ENCODE results near the gene KY.

Gene KY

GRCh38 chr3:134630506-134630905 is 20.3 kb downstream of the KY start:
- Histone ChIP-seq H3K4me3 (ENCODE audit: insufficient read depth in 1 of 2, low read depth in 1 of 2, low read length in 2 of 2) (no peak overlapping the region), H3K4ac (ENCODE audit: low read depth in 1 of 2, low read length in 2 of 2) (no peak overlapping the region), H2BK12ac (ENCODE audit: low read length in 2 of 2) (no peak overlapping the region), H3K27me3 (ENCODE audit: control insufficient read depth in 1 of 2, insufficient read depth in 1 of 2, low read length in 2 of 2) (no peaks in the 10 kb centered on the region), H2BK5ac (ENCODE audit: low read depth, low read length, poor library complexity, severe bottlenecking) (no peak overlapping the region), H3K4me2 (ENCODE audit: low read length, poor library complexity, severe bottlenecking) (no peak overlapping the region), H2AK5ac (ENCODE audit: low read length, severe bottlenecking) (no peak overlapping the region), H3K79me1 (replicated peaks; ENCODE audit: low read length, poor library complexity, severe bottlenecking) (no peaks in the 10 kb centered on the region), H3K23ac (ENCODE audit: low read length in 2 of 2) (no peak overlapping the region), H3K9ac (ENCODE audit: low read length) (no peak overlapping the region), H3K18ac (ENCODE audit: low read depth in 1 of 2, low read length in 2 of 2) (no peak overlapping the region), H2AFZ (ENCODE audit: low read depth, low read length) (no peak overlapping the region), H2BK15ac (ENCODE audit: low read depth, poor library complexity, severe bottlenecking) (no peak overlapping the region), H3K9me3 (ENCODE audit: control insufficient read depth, low read length) (peaks cover 9% of the 10 kb centered on the region), H3K4me1 (ENCODE audit: control insufficient read depth, insufficient read depth, low read depth, low read length) (no peaks in the 10 kb centered on the region), H4K8ac (ENCODE audit: low read length) (no peak overlapping the region), H3K14ac (ENCODE audit: low read length in 2 of 2) (no peak overlapping the region), H3K27ac (ENCODE audit: low read length, poor library complexity, severe bottlenecking) (no peak overlapping the region), H4K91ac (ENCODE audit: low read length) (no peak overlapping the region), H3K36me3 (ENCODE audit: control insufficient read depth in 1 of 2, insufficient read depth in 2 of 2, low read depth in 1 of 2, low read length in 2 of 2) (no peaks in the 10 kb centered on the region), H2BK120ac (ENCODE audit: low read depth, low read length) (no peak overlapping the region)
- no CpG with 5 or more reads among the region's 1 CpG for WGBS
- no peak for DNase-seq

DNA sequence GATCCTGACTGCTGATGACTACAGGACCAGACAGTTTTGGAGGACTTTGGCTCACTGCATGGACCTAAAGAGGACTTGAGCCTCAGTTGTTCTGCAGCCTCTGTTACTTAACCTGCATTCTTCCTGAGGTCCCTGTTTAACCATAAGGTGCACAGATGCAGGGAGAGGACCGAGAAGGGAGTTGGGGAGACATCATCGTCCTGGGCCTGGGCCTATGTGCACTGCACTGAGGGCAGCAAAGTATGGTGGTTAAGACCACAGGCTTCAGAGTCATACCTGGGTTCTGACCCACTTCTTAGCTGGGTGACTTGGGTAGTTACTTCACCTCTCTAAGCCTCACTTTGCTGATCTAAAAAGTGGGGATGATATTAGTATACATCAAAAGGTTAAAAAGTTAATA is 21.9 kb downstream of the KY start:
- WGBS: 65% methylated on average over 2 of the region's 2 CpGs

DNA sequence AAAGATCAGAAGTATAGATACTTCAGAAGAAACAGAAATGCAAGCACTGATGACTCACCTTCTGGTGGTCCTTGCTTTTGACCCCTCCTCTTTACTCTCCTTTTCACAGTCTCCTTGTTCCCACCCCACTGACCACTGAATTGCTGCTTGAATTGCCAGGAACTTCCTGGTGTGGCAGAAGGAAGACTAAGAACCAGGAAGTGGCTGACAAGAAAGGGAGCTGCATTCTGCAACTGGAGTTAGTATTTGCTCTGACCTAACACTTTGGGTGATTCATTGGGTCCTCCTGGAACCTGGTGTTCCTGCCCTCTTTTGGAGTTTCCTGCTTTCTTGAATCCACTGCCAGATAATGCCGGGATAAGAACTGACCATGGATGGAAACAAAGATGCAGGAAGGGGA is 23.0 kb downstream of the KY start:
- 56% methylated on average over 1 of the region's 1 CpG for WGBS
- no peaks in the 10 kb centered on the region for H3K27me3 ChIP-seq (ENCODE audit: control insufficient read depth in 1 of 2, insufficient read depth in 1 of 2, low read length in 2 of 2)
- no peak overlapping the region for H2AK5ac ChIP-seq (ENCODE audit: low read length, severe bottlenecking)
- H3K4me1 ChIP-seq (ENCODE audit: control insufficient read depth, insufficient read depth, low read depth, low read length): no peaks in the 10 kb centered on the region
- no peak overlapping the region for H3K27ac ChIP-seq (ENCODE audit: low read length, poor library complexity, severe bottlenecking)
- no peak overlapping the region for H3K9ac ChIP-seq (ENCODE audit: low read length)
- DNase-seq: no peak
- no peak overlapping the region for H3K4me2 ChIP-seq (ENCODE audit: low read length, poor library complexity, severe bottlenecking)
- no peak overlapping the region for H3K4ac ChIP-seq (ENCODE audit: low read depth in 1 of 2, low read length in 2 of 2)
- H4K8ac ChIP-seq (ENCODE audit: low read length): no peak overlapping the region
- H2BK15ac ChIP-seq (ENCODE audit: low read depth, poor library complexity, severe bottlenecking): no peak overlapping the region
- H2AFZ ChIP-seq (ENCODE audit: low read depth, low read length): no peak overlapping the region
- no peak overlapping the region for H3K14ac ChIP-seq (ENCODE audit: low read length in 2 of 2)
- peaks cover 9% of the 10 kb centered on the region for H3K9me3 ChIP-seq (ENCODE audit: control insufficient read depth, low read length)
- H3K4me3 ChIP-seq (ENCODE audit: insufficient read depth in 1 of 2, low read depth in 1 of 2, low read length in 2 of 2): no peak overlapping the region
- no peak overlapping the region for H2BK5ac ChIP-seq (ENCODE audit: low read depth, low read length, poor library complexity, severe bottlenecking)
- H3K23ac ChIP-seq (ENCODE audit: low read length in 2 of 2): no peak overlapping the region
- no peak overlapping the region for H2BK12ac ChIP-seq (ENCODE audit: low read length in 2 of 2)
- H2BK120ac ChIP-seq (ENCODE audit: low read depth, low read length): no peak overlapping the region
- H4K91ac ChIP-seq (ENCODE audit: low read length): no peak overlapping the region
- H3K18ac ChIP-seq (ENCODE audit: low read depth in 1 of 2, low read length in 2 of 2): no peak overlapping the region
- H3K79me1 ChIP-seq (replicated peaks; ENCODE audit: low read length, poor library complexity, severe bottlenecking): no peaks in the 10 kb centered on the region
- no peaks in the 10 kb centered on the region for H3K36me3 ChIP-seq (ENCODE audit: control insufficient read depth in 1 of 2, insufficient read depth in 2 of 2, low read depth in 1 of 2, low read length in 2 of 2)

More for the DNA sequence above, 21.9 kb downstream of the KY start:
- Histone ChIP-seq H3K9ac (ENCODE audit: low read length) (no peak overlapping the region), H4K91ac (ENCODE audit: low read length) (no peak overlapping the region), H4K8ac (ENCODE audit: low read length) (no peak overlapping the region), H2BK5ac (ENCODE audit: low read depth, low read length, poor library complexity, severe bottlenecking) (no peak overlapping the region), H2BK12ac (ENCODE audit: low read length in 2 of 2) (no peak overlapping the region), H3K79me1 (replicated peaks; ENCODE audit: low read length, poor library complexity, severe bottlenecking) (no peaks in the 10 kb centered on the region), H2BK120ac (ENCODE audit: low read depth, low read length) (no peak overlapping the region), H3K18ac (ENCODE audit: low read depth in 1 of 2, low read length in 2 of 2) (no peak overlapping the region), H3K4me1 (ENCODE audit: control insufficient read depth, insufficient read depth, low read depth, low read length) (no peaks in the 10 kb centered on the region), H3K14ac (ENCODE audit: low read length in 2 of 2) (no peak overlapping the region), H3K27me3 (ENCODE audit: control insufficient read depth in 1 of 2, insufficient read depth in 1 of 2, low read length in 2 of 2) (no peaks in the 10 kb centered on the region), H3K4me2 (ENCODE audit: low read length, poor library complexity, severe bottlenecking) (no peak overlapping the region), H2AFZ (ENCODE audit: low read depth, low read length) (no peak overlapping the region), H2AK5ac (ENCODE audit: low read length, severe bottlenecking) (no peak overlapping the region), H3K36me3 (ENCODE audit: control insufficient read depth in 1 of 2, insufficient read depth in 2 of 2, low read depth in 1 of 2, low read length in 2 of 2) (no peaks in the 10 kb centered on the region), H3K9me3 (ENCODE audit: control insufficient read depth, low read length) (peaks cover 9% of the 10 kb centered on the region), H3K4ac (ENCODE audit: low read depth in 1 of 2, low read length in 2 of 2) (no peak overlapping the region), H3K27ac (ENCODE audit: low read length, poor library complexity, severe bottlenecking) (no peak overlapping the region), H2BK15ac (ENCODE audit: low read depth, poor library complexity, severe bottlenecking) (no peak overlapping the region), H3K4me3 (ENCODE audit: insufficient read depth in 1 of 2, low read depth in 1 of 2, low read length in 2 of 2) (no peak overlapping the region), H3K23ac (ENCODE audit: low read length in 2 of 2) (no peak overlapping the region)
- DNase-seq: no peak

DNA sequence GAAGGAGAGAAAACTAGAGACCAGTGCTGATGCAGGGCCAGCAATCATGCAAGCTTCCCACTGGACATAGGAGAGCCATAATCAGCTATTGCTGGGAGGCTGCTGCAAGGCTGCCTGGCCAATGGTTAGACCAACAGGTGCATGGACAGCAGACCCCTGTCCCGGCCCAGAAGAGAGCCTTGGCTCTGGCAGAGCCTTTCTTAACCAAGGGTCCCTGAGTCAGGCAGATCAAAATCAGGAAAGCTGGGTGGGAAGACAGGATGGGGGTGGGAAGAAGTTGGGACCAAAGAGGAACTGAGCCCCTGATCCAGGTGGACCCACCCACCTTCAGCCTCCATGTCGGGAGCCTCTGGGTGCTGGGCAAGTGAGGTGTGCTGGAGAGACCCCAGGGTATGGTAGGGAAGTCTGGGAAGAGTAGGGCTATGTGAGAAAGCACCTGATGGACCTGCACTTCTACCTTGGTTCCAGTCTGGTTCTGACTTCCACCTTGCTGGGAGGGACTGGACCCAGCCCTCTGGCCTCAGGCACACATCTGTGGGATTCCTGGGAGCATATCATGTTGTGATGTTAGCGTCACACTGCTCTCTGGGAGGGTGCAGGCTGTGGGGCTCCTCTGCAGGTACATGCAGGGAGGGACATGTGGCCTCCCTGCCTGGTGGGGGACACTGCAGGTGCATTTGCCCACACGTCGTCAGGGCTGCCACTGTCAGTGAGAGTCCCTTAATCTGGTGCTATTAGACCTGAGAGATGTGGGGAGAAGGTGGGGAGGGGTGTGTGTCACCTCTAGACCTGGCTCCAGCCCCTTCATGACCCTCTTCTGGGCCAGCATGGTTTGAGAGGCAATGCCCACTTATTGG is 24.7 kb downstream of the KY start:
- no peak for DNase-seq
- Histone ChIP-seq H3K36me3 (ENCODE audit: control insufficient read depth in 1 of 2, insufficient read depth in 2 of 2, low read depth in 1 of 2, low read length in 2 of 2) (no peaks in the 10 kb centered on the region), H4K8ac (ENCODE audit: low read length) (no peak overlapping the region), H2BK5ac (ENCODE audit: low read depth, low read length, poor library complexity, severe bottlenecking) (no peak overlapping the region), H2BK12ac (ENCODE audit: low read length in 2 of 2) (no peak overlapping the region), H2BK120ac (ENCODE audit: low read depth, low read length) (no peak overlapping the region), H3K4me2 (ENCODE audit: low read length, poor library complexity, severe bottlenecking) (no peak overlapping the region), H3K4me3 (ENCODE audit: insufficient read depth in 1 of 2, low read depth in 1 of 2, low read length in 2 of 2) (no peak overlapping the region), H3K14ac (ENCODE audit: low read length in 2 of 2) (no peak overlapping the region), H3K18ac (ENCODE audit: low read depth in 1 of 2, low read length in 2 of 2) (no peak overlapping the region), H2AK5ac (ENCODE audit: low read length, severe bottlenecking) (no peak overlapping the region), H3K27me3 (ENCODE audit: control insufficient read depth in 1 of 2, insufficient read depth in 1 of 2, low read length in 2 of 2) (no peaks in the 10 kb centered on the region), H3K4me1 (ENCODE audit: control insufficient read depth, insufficient read depth, low read depth, low read length) (no peaks in the 10 kb centered on the region), H3K27ac (ENCODE audit: low read length, poor library complexity, severe bottlenecking) (no peak overlapping the region), H3K9ac (ENCODE audit: low read length) (no peak overlapping the region), H3K9me3 (ENCODE audit: control insufficient read depth, low read length) (peaks cover 2% of the 10 kb centered on the region), H4K91ac (ENCODE audit: low read length) (no peak overlapping the region), H3K79me1 (replicated peaks; ENCODE audit: low read length, poor library complexity, severe bottlenecking) (no peaks in the 10 kb centered on the region), H2AFZ (ENCODE audit: low read depth, low read length) (no peak overlapping the region), H3K23ac (ENCODE audit: low read length in 2 of 2) (no peak overlapping the region), H2BK15ac (ENCODE audit: low read depth, poor library complexity, severe bottlenecking) (no peak overlapping the region), H3K4ac (ENCODE audit: low read depth in 1 of 2, low read length in 2 of 2) (no peak overlapping the region)
- 63% methylated on average over 5 of the region's 5 CpGs for WGBS
